BE2C (cell line): ENCODE results near the gene KIAA1217.

ENCODE experiments used
- DNase-seq: peaks from one replicate; pipeline ENCODE4 v3.0.0-alpha.2; 2020
- H3K27me3 ChIP-seq: fragments of 250-450 bp; sonication (Bioruptor Pico); 2 replicates; pipeline ENCODE4 v1.5.1; 2020; ENCODE audit warnings: mild to moderate bottlenecking
- H3K36me3 ChIP-seq: fragments of 250-450 bp; sonication (Bioruptor Pico); 2 replicates; pipeline ENCODE4 v1.5.1; 2020; ENCODE audit warnings: mild to moderate bottlenecking
- H3K4me1 ChIP-seq: fragments of 250-450 bp; sonication (Bioruptor Pico); 2 replicates; pipeline ENCODE4 v1.5.1; 2020
- H3K4me3 ChIP-seq: 2 replicates; pipeline ENCODE4 v1.5.1; 2011; ENCODE audit warnings: low read depth, low read length
- H3K9me3 ChIP-seq: fragments of 250-450 bp; sonication (Bioruptor Pico); 2 replicates; pipeline ENCODE4 v1.5.1; 2020
- TF ChIP-seq, protein P1 (sequence below): IDR thresholded peaks from 2 replicates; pipeline ENCODE4 v1.5.1; 2012; ENCODE audit warnings: mild to moderate bottlenecking, low read depth, low read length

The KIAA1217 gene

GRCh38 chr10:24184455-24184854 lies 24.5 kb upstream of the KIAA1217 start:
- no peaks in the 10 kb centered on the region for H3K9me3 ChIP-seq
- H3K27me3 ChIP-seq = no peaks in the 10 kb centered on the region
- H3K4me3 ChIP-seq = no peak overlapping the region
- H3K4me1 ChIP-seq = no peaks in the 10 kb centered on the region
- TF ChIP-seq, protein P1, sequence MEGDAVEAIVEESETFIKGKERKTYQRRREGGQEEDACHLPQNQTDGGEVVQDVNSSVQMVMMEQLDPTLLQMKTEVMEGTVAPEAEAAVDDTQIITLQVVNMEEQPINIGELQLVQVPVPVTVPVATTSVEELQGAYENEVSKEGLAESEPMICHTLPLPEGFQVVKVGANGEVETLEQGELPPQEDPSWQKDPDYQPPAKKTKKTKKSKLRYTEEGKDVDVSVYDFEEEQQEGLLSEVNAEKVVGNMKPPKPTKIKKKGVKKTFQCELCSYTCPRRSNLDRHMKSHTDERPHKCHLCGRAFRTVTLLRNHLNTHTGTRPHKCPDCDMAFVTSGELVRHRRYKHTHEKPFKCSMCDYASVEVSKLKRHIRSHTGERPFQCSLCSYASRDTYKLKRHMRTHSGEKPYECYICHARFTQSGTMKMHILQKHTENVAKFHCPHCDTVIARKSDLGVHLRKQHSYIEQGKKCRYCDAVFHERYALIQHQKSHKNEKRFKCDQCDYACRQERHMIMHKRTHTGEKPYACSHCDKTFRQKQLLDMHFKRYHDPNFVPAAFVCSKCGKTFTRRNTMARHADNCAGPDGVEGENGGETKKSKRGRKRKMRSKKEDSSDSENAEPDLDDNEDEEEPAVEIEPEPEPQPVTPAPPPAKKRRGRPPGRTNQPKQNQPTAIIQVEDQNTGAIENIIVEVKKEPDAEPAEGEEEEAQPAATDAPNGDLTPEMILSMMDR = no peak
- DNase-seq = no peak
- H3K36me3 ChIP-seq = no peaks in the 10 kb centered on the region

DNA sequence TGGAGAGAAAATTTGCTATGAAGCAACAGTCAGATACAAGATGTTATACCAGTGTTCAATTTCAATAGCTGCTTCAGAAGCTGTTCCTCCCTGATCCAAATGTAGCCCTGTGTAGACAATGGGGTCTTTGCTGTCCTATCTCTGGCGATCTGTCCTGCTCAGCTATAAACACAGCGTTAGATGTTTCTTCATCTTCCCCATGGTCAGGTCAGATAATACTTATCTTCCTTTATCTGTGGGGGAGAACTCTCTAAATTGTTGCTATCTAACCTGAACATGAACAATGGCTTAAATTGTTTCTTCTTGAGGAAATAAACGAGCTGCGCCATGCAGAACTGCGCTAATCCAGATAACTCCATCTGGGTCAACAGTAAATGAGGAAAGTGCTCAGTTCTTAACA lies 15.6 kb upstream of the KIAA1217 start:
- DNase-seq = no peak
- Histone ChIP-seq H3K4me1 (no peaks in the 10 kb centered on the region), H3K4me3 (no peak overlapping the region), H3K36me3 (no peaks in the 10 kb centered on the region), H3K9me3 (no peaks in the 10 kb centered on the region), H3K27me3 (no peaks in the 10 kb centered on the region)
- TF ChIP-seq, protein P1 = no peak

DNA sequence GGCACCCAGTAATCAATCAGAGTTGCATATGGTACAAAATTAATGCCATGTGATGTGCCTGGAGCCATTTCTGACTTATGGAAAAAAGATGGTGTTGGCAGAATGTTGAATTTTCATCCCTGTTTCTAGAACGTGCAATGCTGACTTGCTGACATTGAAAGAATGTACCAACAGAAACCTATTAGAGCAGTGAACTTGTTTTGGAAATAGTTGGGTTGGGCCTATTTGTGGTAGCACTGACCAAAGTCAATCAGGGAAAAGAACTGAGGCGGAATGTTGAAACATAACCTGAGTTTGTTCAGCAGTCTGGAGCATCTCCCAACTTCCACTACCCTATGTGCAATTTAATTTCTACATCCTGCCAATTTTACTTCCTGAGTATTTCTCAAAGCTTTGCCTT lies 11.7 kb upstream of the KIAA1217 start:
- Histone ChIP-seq H3K4me1 (no peaks in the 10 kb centered on the region), H3K36me3 (no peaks in the 10 kb centered on the region), H3K4me3 (no peak overlapping the region), H3K27me3 (no peaks in the 10 kb centered on the region), H3K9me3 (no peaks in the 10 kb centered on the region)
- TF ChIP-seq, protein P1 = no peak
- no peak for DNase-seq

GRCh38 chr10:24201503-24202180 lies 7.3 kb upstream of the KIAA1217 start:
- H3K4me3 ChIP-seq = no peak overlapping the region
- no peaks in the 10 kb centered on the region for H3K27me3 ChIP-seq
- H3K9me3 ChIP-seq = no peaks in the 10 kb centered on the region
- H3K36me3 ChIP-seq = no peaks in the 10 kb centered on the region
- no peaks in the 10 kb centered on the region for H3K4me1 ChIP-seq
- TF ChIP-seq, protein P1 = no peak
- DNase-seq = no peak

GRCh38 chr10:24202181-24202570 lies 6.8 kb upstream of the KIAA1217 start:
- no peak for DNase-seq
- no peaks in the 10 kb centered on the region for H3K4me1 ChIP-seq
- TF ChIP-seq, protein P1 = no peak

GRCh38 chr10:24205821-24206220 lies 3.1 kb upstream of the KIAA1217 start:
- Histone ChIP-seq H3K4me3 (no peak overlapping the region), H3K4me1 (no peaks in the 10 kb centered on the region), H3K9me3 (no peaks in the 10 kb centered on the region), H3K27me3 (no peaks in the 10 kb centered on the region), H3K36me3 (no peaks in the 10 kb centered on the region)
- TF ChIP-seq, protein P1 = no peak
- DNase-seq = no peak

More at GRCh38 chr10:24202181-24202570, 6.8 kb upstream of the KIAA1217 start:
- Histone ChIP-seq H3K36me3 (no peaks in the 10 kb centered on the region), H3K27me3 (no peaks in the 10 kb centered on the region), H3K4me3 (no peak overlapping the region), H3K9me3 (no peaks in the 10 kb centered on the region)
